MM.1S (cell line): ENCODE results near the gene RALGPS2.
A peak's percentile ranks its signal among the peaks of the same experiment; 100 is the strongest.

Experiments used
- DNase-seq: peaks from one replicate; pipeline ENCODE4 v3.0.0-alpha.2; 2015
- H2AFZ ChIP-seq: fragments of 300-600 bp; sonication (generic); 2 replicates; pipeline ENCODE4 v1.6.0; 2016; ENCODE audit warnings: antibody characterized with exemption, low read length
- H3F3A ChIP-seq: fragments of 300-600 bp; sonication (generic); 2 replicates; pipeline ENCODE4 v1.6.1; 2016; ENCODE audit warnings: mild to moderate bottlenecking, antibody characterized with exemption, low read length, moderate library complexity, mixed read lengths; ENCODE audit not compliant: insufficient read depth
- H3K27ac ChIP-seq: fragments of 300-600 bp; sonication (generic); 2 replicates; pipeline ENCODE4 v1.5.1; 2016; ENCODE audit warnings: mild to moderate bottlenecking, low read length
- H3K27me3 ChIP-seq: fragments of 300-600 bp; sonication (generic); replicated peaks from 2 replicates; pipeline ENCODE4 v1.6.0; 2016; ENCODE audit warnings: low read length; ENCODE audit not compliant: insufficient read depth
- H3K36me3 ChIP-seq: fragments of 300-600 bp; sonication (generic); replicated peaks from 2 replicates; pipeline ENCODE4 v1.6.1; 2016; ENCODE audit warnings: mild to moderate bottlenecking, low read length, mixed read lengths; ENCODE audit not compliant: insufficient read depth
- H3K4me1 ChIP-seq: fragments of 300-600 bp; sonication (generic); 2 replicates; pipeline ENCODE4 v1.6.1; 2016; ENCODE audit warnings: low read length, mixed read lengths
- H3K4me2 ChIP-seq: fragments of 300-600 bp; sonication (generic); 2 replicates; pipeline ENCODE4 v1.6.0; 2016; ENCODE audit warnings: low read depth, low read length
- H3K4me3 ChIP-seq: fragments of 300-600 bp; sonication (generic); 2 replicates; pipeline ENCODE4 v1.5.1; 2016; ENCODE audit warnings: low read length, mixed read lengths
- H3K79me2 ChIP-seq: fragments of 300-600 bp; sonication (generic); 2 replicates; pipeline ENCODE4 v1.6.1; 2016; ENCODE audit warnings: mixed run types, low read length, mixed read lengths
- H3K9ac ChIP-seq: fragments of 300-600 bp; sonication (generic); 2 replicates; pipeline ENCODE4 v1.6.1; 2016; ENCODE audit warnings: low read length, mixed read lengths
- H3K9me2 ChIP-seq: fragments of 300-600 bp; sonication (generic); replicated peaks from 2 replicates; pipeline ENCODE4 v1.6.1; 2016; ENCODE audit warnings: mild to moderate bottlenecking, low read length, mixed read lengths; ENCODE audit not compliant: insufficient read depth
- H3K9me3 ChIP-seq: fragments of 300-600 bp; sonication (generic); replicated peaks from 2 replicates; pipeline ENCODE4 v1.6.1; 2016; ENCODE audit warnings: mild to moderate bottlenecking, low read length, mixed read lengths; ENCODE audit not compliant: insufficient read depth
- H4K20me1 ChIP-seq: fragments of 300-600 bp; sonication (generic); 2 replicates; pipeline ENCODE4 v1.6.1; 2016; ENCODE audit warnings: mild to moderate bottlenecking, low read length, moderate library complexity, mixed read lengths; ENCODE audit not compliant: insufficient read depth
- CTCF ChIP-seq: fragments of 300-600 bp; sonication (generic); IDR thresholded peaks from 2 replicates; pipeline ENCODE4 v1.5.1; 2016; ENCODE audit warnings: antibody characterized with exemption, low read length, mixed read lengths
- EZH2 ChIP-seq: fragments of 300-600 bp; sonication (generic); optimal IDR thresholded peaks from 2 replicates; pipeline ENCODE3; 2017; ENCODE audit warnings: low read depth, mild to moderate bottlenecking, antibody characterized with exemption, low read length, mixed read lengths
- EZH2phosphoT487 ChIP-seq: fragments of 300-600 bp; sonication (generic); IDR thresholded peaks from 2 replicates; pipeline ENCODE4 v1.6.1; 2018; ENCODE audit warnings: antibody characterized with exemption, low read length

The RALGPS2 gene

DNA sequence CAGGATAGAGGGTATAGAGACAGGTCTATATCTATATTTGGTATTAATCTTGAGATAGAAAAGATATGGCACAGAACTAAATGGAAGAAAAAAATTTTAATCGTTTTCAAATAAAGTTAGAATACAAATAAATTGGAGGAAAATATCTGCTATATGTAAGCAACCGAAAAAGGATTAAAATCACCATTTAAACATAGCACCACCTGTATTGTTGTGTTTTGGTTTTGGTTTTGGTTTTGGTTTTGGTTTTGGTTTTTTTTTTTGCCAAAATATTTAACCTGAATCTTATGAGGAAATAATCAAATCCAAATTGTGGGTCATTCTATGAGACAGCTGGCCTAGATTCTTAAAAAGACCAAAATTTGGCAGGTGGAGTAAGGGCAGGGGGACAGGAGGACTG, 174.4 kb downstream of the RALGPS2 start:
- H3K9me2 ChIP-seq: no peaks in the 10 kb centered on the region
- H3F3A ChIP-seq: no peaks in the 10 kb centered on the region
- no peak for TF ChIP-seq EZH2
- TF ChIP-seq EZH2phosphoT487: no peak
- TF ChIP-seq CTCF: no peak
- H3K27me3 ChIP-seq: no peaks in the 10 kb centered on the region
- H3K79me2 ChIP-seq: no peaks in the 10 kb centered on the region
- 0 out of 2 replicates have a peak, but pooled peaks cover 4% of the 10 kb centered on the region for H3K4me1 ChIP-seq
- H3K9me3 ChIP-seq: no peaks in the 10 kb centered on the region
- no peaks in the 10 kb centered on the region for H4K20me1 ChIP-seq
- no peak overlapping the region for H3K4me3 ChIP-seq
- H2AFZ ChIP-seq: no peak overlapping the region
- DNase-seq: peak; percentile 40
- peak overlapping the region; percentile 20; the same call in 1 of the 2 replicates for H3K4me2 ChIP-seq
- no peaks in the 10 kb centered on the region for H3K36me3 ChIP-seq
- H3K9ac ChIP-seq: 0 out of 2 replicates have a peak overlapping the region, but pooled peaks have one; percentile 5
- H3K27ac ChIP-seq: no peak overlapping the region

GRCh38 chr1:178901482-178902125, 176.6 kb downstream of the RALGPS2 start:
- no peak overlapping the region for H3K9ac ChIP-seq
- no peaks in the 10 kb centered on the region for H3K27me3 ChIP-seq
- H3K79me2 ChIP-seq: no peaks in the 10 kb centered on the region

GRCh38 chr1:178908358-178908757, 183.3 kb downstream of the RALGPS2 start:
- Histone ChIP-seq H2AFZ (no peak overlapping the region), H3K36me3 (no peaks in the 10 kb centered on the region), H4K20me1 (no peaks in the 10 kb centered on the region), H3K4me2 (no peak overlapping the region), H3K4me1 (no peaks in the 10 kb centered on the region), H3K9me3 (no peaks in the 10 kb centered on the region), H3K27me3 (peaks cover 13% of the 10 kb centered on the region; the same call in 1 of the 2 replicates), H3F3A (no peaks in the 10 kb centered on the region), H3K79me2 (no peaks in the 10 kb centered on the region), H3K4me3 (no peak overlapping the region), H3K9me2 (0 out of 2 replicates have a peak, but pooled peaks cover 4% of the 10 kb centered on the region), H3K27ac (no peak overlapping the region), H3K9ac (no peak overlapping the region)
- TF ChIP-seq EZH2phosphoT487 (no peak), CTCF (no peak), EZH2 (no peak)
- no peak for DNase-seq

More at GRCh38 chr1:178901482-178902125, 176.6 kb downstream of the RALGPS2 start:
- no peak for TF ChIP-seq EZH2phosphoT487
- no peak for TF ChIP-seq CTCF
- TF ChIP-seq EZH2: no peak
- Histone ChIP-seq H3K9me3 (no peaks in the 10 kb centered on the region), H3K4me2 (no peak overlapping the region), H2AFZ (no peak overlapping the region), H3F3A (no peaks in the 10 kb centered on the region), H4K20me1 (no peaks in the 10 kb centered on the region), H3K4me3 (no peak overlapping the region), H3K4me1 (0 out of 2 replicates have a peak, but pooled peaks cover 4% of the 10 kb centered on the region), H3K9me2 (0 out of 2 replicates have a peak, but pooled peaks cover 4% of the 10 kb centered on the region), H3K36me3 (no peaks in the 10 kb centered on the region), H3K27ac (no peak overlapping the region)
- DNase-seq: no peak
